ENCODE measurements around the gene SQOR. TPM values are rescaled to one million over a fixed set of nuclear protein-coding genes. Genes with fewer than 3 reads are reported as not detected.

Gene SQOR
- total and polyA plus RNA-seq, 2 donors (not counting 1 experiment from before 2014, with no cell fraction given), result 25.6 to 29.1 TPM

DNA sequence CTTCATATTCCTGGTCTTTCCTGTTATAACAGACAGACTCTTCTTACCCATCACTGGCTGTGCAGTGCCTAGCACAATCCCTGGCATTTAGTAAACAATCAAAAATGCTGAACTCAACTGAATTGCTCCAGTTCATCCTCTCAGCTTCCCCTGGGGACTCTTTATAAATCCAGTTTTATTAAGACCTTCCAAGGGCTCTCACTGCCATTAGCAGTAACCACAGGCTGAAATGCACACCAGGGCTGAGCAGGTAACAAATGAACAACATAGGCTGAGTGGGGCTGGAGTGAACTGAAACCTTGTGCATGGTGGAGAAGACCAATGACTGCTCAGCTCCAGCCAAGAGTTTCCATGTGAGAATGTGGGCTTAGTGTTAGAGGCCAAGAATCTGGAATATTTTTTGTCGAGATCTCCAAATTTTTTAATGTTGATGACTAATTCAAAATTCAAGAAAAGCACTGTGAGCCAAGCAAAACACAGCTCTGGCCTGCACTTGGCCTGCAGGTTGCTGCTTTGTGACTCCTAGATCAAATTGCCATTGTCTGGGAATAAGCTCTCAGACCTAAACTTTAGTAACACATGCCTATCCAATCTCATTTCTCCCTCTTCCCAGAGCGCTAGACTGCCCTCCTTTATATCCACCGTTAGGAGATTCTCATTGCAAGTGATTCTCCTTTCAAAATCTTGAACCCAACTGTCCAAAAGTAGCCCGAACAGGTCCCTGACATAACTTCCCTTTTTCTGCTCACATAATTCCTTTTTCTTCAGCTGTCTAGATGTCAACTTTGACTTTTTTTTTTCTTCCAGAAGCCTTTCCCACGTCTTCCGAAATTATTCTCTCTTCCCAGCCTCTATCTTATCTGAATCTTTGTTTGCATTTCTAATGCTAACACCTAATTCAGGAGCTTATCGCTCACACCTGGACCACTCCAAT lies 7.4 kb downstream of the SQOR start:
- no peak for TF ChIP-seq EZH2 (IDR thresholded peaks at IDR 0.05; ENCODE audit: borderline replicate concordance, insufficient read depth, low read depth, low read length, poor library complexity, severe bottlenecking)
- TF ChIP-seq, protein P1, sequence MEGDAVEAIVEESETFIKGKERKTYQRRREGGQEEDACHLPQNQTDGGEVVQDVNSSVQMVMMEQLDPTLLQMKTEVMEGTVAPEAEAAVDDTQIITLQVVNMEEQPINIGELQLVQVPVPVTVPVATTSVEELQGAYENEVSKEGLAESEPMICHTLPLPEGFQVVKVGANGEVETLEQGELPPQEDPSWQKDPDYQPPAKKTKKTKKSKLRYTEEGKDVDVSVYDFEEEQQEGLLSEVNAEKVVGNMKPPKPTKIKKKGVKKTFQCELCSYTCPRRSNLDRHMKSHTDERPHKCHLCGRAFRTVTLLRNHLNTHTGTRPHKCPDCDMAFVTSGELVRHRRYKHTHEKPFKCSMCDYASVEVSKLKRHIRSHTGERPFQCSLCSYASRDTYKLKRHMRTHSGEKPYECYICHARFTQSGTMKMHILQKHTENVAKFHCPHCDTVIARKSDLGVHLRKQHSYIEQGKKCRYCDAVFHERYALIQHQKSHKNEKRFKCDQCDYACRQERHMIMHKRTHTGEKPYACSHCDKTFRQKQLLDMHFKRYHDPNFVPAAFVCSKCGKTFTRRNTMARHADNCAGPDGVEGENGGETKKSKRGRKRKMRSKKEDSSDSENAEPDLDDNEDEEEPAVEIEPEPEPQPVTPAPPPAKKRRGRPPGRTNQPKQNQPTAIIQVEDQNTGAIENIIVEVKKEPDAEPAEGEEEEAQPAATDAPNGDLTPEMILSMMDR (IDR thresholded peaks at IDR 0.05), result no peak
- intact Hi-C loops (cut with micrococcal nuclease), result no loop called here
- no peak overlapping the region for H3K4me3 Mint-ChIP-seq
- peaks cover 49% of the 10 kb centered on the region for H3K4me1 Mint-ChIP-seq
- peaks cover 100% of the 10 kb centered on the region for H3K79me2 ChIP-seq (ENCODE audit: control insufficient read depth, insufficient read depth, low read length)
- H3K27me3 Mint-ChIP-seq, result no peaks in the 10 kb centered on the region
- DNase-seq (no peak), ATAC-seq (ENCODE audit: low read depth) (no peak)
- no peaks in the 10 kb centered on the region for H3K27me3 ChIP-seq (replicated peaks in 1 of 4; ENCODE audit: control extremely low read depth in 1 of 4, control insufficient read depth in 3 of 4, insufficient read depth in 4 of 4, low read length in 3 of 4)
- 67% methylated on average over 7 of the region's 7 CpGs for WGBS (ENCODE audit: insufficient coverage)
- POLR2A ChIA-PET, result no interaction called here
- H3K4me3 ChIP-seq (ENCODE audit: control extremely low read depth in 1 of 5, extremely low read depth in 1 of 5, insufficient read depth in 1 of 5, low read depth in 2 of 5, low read length in 4 of 5), result no peak overlapping the region
- no peak overlapping the region for H3K27ac Mint-ChIP-seq
- H2AFZ ChIP-seq (ENCODE audit: insufficient read depth, low read depth, low read length, poor library complexity, severe bottlenecking), result no peak overlapping the region
- H3K27ac ChIP-seq (ENCODE audit: low read length in 2 of 2), result no peak overlapping the region
- H3K9me3 ChIP-seq (ENCODE audit: control extremely low read depth in 1 of 3, control insufficient read depth in 2 of 3, insufficient read depth in 1 of 3, low read length in 2 of 3), result no peaks in the 10 kb centered on the region
- peaks cover 21 to 23% of the 10 kb centered on the region in 2 donors for H3K4me1 ChIP-seq (ENCODE audit: control insufficient read depth in 2 of 2, insufficient read depth in 2 of 2, low read length in 2 of 2)
- CTCF ChIA-PET, result interaction anchor here (0.6 to 1.7 kb wide), 4 partner anchors 19 to 1668 kb away, joined by 3 to 5 read pairs (median 4); no protein-coding TSS in a partner anchor
- peaks cover 57% of the 10 kb centered on the region for H4K20me1 ChIP-seq (ENCODE audit: control insufficient read depth, insufficient read depth, low read length, poor library complexity, severe bottlenecking)
- no peak overlapping the region for H3K9ac ChIP-seq (ENCODE audit: low read length)
- H3K9me3 Mint-ChIP-seq (ENCODE audit: insufficient read depth), result no peaks in the 10 kb centered on the region
- peaks cover 7 to 9% of the 10 kb centered on the region in 2 experiments for H3K36me3 ChIP-seq (replicated peaks in 1 of 2; ENCODE audit: control extremely low read depth in 1 of 2, control insufficient read depth in 1 of 2, extremely low read depth in 1 of 2, insufficient read depth in 2 of 2, low read length in 1 of 2)
- no peak overlapping the region for H3K4me2 ChIP-seq (replicated peaks; ENCODE audit: low read depth, low read length, poor library complexity, severe bottlenecking)

DNA sequence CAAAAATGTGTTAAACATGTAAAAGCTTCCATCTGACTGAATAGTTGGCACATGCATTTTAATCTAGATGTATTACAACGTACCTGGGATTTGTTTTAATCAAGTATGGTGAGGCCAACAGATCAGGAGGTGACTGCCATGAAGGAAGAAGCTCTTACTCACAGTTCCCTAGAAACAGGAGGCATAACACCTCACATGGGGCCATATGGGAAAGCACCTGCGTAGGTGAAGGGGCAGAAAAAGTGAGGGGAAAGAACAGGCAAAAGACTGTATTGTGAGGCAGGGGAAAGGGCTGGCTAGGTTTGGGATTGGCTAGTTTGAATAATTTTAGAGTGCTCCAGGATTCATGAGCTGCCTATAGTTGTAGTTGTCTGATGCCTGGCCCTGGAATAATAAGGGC lies 9.6 kb downstream of the SQOR start:
- Mint-ChIP-seq H3K4me1 (peaks cover 41% of the 10 kb centered on the region), H3K4me3 (no peak overlapping the region), H3K27me3 (no peaks in the 10 kb centered on the region), H3K27ac (no peak overlapping the region), H3K9me3 (ENCODE audit: insufficient read depth) (no peaks in the 10 kb centered on the region)
- no peak for ATAC-seq (ENCODE audit: low read depth)
- no peak overlapping the region for H3K27ac ChIP-seq (ENCODE audit: low read length in 2 of 2)
- ChIA-PET POLR2A (no interaction called here), CTCF (interaction anchor here (1.5 to 1.7 kb wide), 2 partner anchors 9 to 187 kb away, joined by 4 to 5 read pairs; partner anchors contain the start of gene SQOR)
- no peaks in the 10 kb centered on the region for H3K27me3 ChIP-seq (replicated peaks in 1 of 4; ENCODE audit: control extremely low read depth in 1 of 4, control insufficient read depth in 3 of 4, insufficient read depth in 4 of 4, low read length in 3 of 4)
- H2AFZ ChIP-seq (ENCODE audit: insufficient read depth, low read depth, low read length, poor library complexity, severe bottlenecking), result no peak overlapping the region
- H4K20me1 ChIP-seq (ENCODE audit: control insufficient read depth, insufficient read depth, low read length, poor library complexity, severe bottlenecking), result peaks cover 79% of the 10 kb centered on the region
- H3K9ac ChIP-seq (ENCODE audit: low read length), result no peak overlapping the region
- no peaks in the 10 kb centered on the region for H3K9me3 ChIP-seq (ENCODE audit: control extremely low read depth in 1 of 3, control insufficient read depth in 2 of 3, insufficient read depth in 1 of 3, low read length in 2 of 3)
- no CpG with 5 or more reads among the region's 2 CpGs for WGBS (ENCODE audit: insufficient coverage)
- TF ChIP-seq, protein P1 (IDR thresholded peaks at IDR 0.05), result no peak
- TF ChIP-seq EZH2 (IDR thresholded peaks at IDR 0.05; ENCODE audit: borderline replicate concordance, insufficient read depth, low read depth, low read length, poor library complexity, severe bottlenecking), result no peak
- no peak overlapping the region for H3K4me3 ChIP-seq (ENCODE audit: control extremely low read depth in 1 of 5, extremely low read depth in 1 of 5, insufficient read depth in 1 of 5, low read depth in 2 of 5, low read length in 4 of 5)
- H3K4me1 ChIP-seq (ENCODE audit: control insufficient read depth in 2 of 2, insufficient read depth in 2 of 2, low read length in 2 of 2), result peaks cover 9 to 10% of the 10 kb centered on the region in 2 donors
- H3K79me2 ChIP-seq (ENCODE audit: control insufficient read depth, insufficient read depth, low read length), result peaks cover 99% of the 10 kb centered on the region
- intact Hi-C loops (cut with micrococcal nuclease), result no loop called here
- H3K36me3 ChIP-seq (replicated peaks in 1 of 2; ENCODE audit: control extremely low read depth in 1 of 2, control insufficient read depth in 1 of 2, extremely low read depth in 1 of 2, insufficient read depth in 2 of 2, low read length in 1 of 2), result peaks cover 4 to 9% of the 10 kb centered on the region in 2 experiments
- no peak overlapping the region for H3K4me2 ChIP-seq (replicated peaks; ENCODE audit: low read depth, low read length, poor library complexity, severe bottlenecking)
- no peak for DNase-seq
